ENCODE data around the gene CBR3.

GRCh38 chr21:36124395-36124794, 10.5 kb upstream of the CBR3 start:
- TF ChIP-seq CTCF (IDR thresholded peaks at IDR 0.05) (no peak), POLR2A (IDR thresholded peaks at IDR 0.05) (no peak)
